IPS DF 6.9 (cell line): ENCODE measurements around the gene RBL2.
"Not testable (repeated sequence)": the region's sequence is repeated elsewhere in the genome, so short reads cannot be mapped to it uniquely, and the experiment has no call there.

Experiments used
- DNase-seq: peaks from one replicate; pipeline ENCODE4 v3.0.0-alpha.2; 2013; ENCODE audit warnings: low read depth, low spot score
- H3K27ac ChIP-seq: one replicate; pipeline ENCODE4 v1.5.1; 2013; ENCODE audit warnings: low read length, control low read depth
- H3K27me3 ChIP-seq: 2 replicates; pipeline ENCODE4 v1.6.1; 2013; ENCODE audit warnings: mild to moderate bottlenecking, low read length; ENCODE audit not compliant: control insufficient read depth, insufficient read depth
- H3K36me3 ChIP-seq: 2 replicates; pipeline ENCODE4 v1.6.1; 2013; ENCODE audit warnings: low read length; ENCODE audit not compliant: control insufficient read depth, insufficient read depth
- H3K4me1 ChIP-seq: 2 replicates; pipeline ENCODE4 v1.6.1; 2013; ENCODE audit warnings: low read length; ENCODE audit not compliant: control insufficient read depth, insufficient read depth
- H3K4me3 ChIP-seq: 2 replicates; pipeline ENCODE4 v1.5.1; 2013; ENCODE audit warnings: mild to moderate bottlenecking, low read length
- H3K9me3 ChIP-seq: 2 replicates; pipeline ENCODE4 v1.6.1; 2013; ENCODE audit warnings: low read length, inconsistent platforms; ENCODE audit not compliant: control insufficient read depth, insufficient read depth
- WGBS: extraction: QIAGEN DNeasy Blood & Tissue Kit; methylation state at CpG from one replicate; pipeline ENCODE4 v1.1.7; 2013; ENCODE audit warnings: mixed read lengths, missing lambda C conversion rate; ENCODE audit not compliant: insufficient read length, insufficient coverage; 5-methylcytosine and 5-hydroxymethylcytosine counted together

RBL2 gene

DNA sequence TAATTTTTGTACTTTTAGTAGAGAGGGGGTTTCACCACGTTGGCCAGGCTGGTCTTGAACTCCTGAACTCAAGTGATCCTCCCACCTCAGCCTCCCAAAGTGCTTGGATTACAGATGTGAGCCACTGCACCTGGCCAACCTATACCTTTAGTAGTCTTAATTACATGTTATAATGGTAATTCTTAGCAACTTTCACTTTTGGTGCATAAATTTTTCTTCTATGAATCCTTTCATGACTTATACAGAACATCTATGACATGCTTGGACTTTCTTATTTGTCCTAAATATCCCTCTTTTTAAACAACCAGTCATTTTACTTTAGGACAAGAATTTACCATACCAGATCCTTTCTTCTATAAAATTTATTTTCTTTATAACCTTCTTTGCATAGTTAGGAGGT is 10.3 kb upstream of the RBL2 start:
- WGBS = no CpG with 5 or more reads among the region's 1 CpG
- not testable (repeated sequence) for H3K4me3 ChIP-seq

DNA sequence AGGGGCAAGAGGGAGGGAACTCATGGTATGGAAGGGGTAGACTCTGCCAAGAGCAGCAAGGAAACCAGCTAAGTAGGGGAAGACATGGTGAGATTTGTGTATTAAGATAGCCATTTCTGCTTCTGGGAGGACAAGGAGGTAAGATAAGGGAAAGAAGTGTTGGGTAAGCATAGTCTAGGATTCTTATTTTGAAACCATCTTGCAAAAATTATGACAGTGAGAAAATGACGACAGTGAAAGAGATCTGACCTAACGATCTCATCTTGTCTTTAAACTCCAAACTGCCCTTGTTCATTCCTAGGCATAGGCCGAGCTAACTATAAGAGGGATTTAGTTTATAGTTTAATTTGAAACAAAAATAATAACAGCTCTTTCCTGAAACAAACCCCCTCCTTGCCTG is 5.6 kb upstream of the RBL2 start:
- no peaks in the 10 kb centered on the region for H3K36me3 ChIP-seq
- H3K27ac ChIP-seq = no peak overlapping the region
- no CpG with 5 or more reads among the region's 3 CpGs for WGBS
- DNase-seq = no peak
- H3K4me1 ChIP-seq = no peaks in the 10 kb centered on the region
- H3K9me3 ChIP-seq = no peaks in the 10 kb centered on the region
- no peak overlapping the region for H3K4me3 ChIP-seq
- no peaks in the 10 kb centered on the region for H3K27me3 ChIP-seq

More for the DNA sequence above, 10.3 kb upstream of the RBL2 start:
- DNase-seq, H3K4me1 ChIP-seq, H3K9me3 ChIP-seq, H3K27ac ChIP-seq, H3K27me3 ChIP-seq, H3K36me3 ChIP-seq: not testable (repeated sequence)

DNA sequence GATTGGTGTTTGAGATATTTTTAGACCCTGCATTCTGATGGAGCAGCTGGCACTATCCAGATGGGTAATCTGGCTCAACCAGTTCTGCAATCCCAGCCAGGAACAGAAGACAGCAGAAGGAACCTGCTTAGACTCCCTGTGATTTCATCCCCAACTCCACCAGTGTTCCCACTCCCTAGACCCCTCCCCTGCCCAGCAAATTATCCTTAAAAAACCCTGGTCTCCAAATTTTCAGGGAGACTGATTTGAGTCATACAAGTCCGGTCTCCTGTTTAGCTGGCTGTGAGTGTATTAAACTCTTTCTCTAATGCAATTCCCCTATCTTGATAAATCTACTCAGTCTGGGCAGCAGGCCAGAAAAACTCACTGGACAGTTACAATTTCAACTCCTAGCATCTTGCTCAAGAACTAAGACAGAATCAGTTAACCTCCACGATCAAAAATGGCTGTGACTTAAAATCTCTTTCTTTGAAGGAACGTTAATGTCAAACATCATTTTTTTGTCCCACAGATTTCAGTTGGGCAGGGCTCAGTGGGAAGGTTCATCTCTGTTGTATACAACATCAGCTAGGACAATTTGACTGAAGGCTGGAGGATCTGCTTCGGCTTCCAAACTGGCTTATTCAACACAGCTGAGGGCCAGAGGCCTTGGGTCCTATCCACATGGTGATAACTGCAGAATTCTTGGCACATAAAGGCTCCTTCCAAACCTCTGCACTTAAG is 4.9 kb upstream of the RBL2 start:
- Histone ChIP-seq H3K4me3 (no peak overlapping the region), H3K36me3 (no peaks in the 10 kb centered on the region), H3K27me3 (no peaks in the 10 kb centered on the region), H3K4me1 (no peaks in the 10 kb centered on the region), H3K27ac (no peak overlapping the region), H3K9me3 (no peaks in the 10 kb centered on the region)
- WGBS = no CpG with 5 or more reads among the region's 4 CpGs
- no peak for DNase-seq

DNA sequence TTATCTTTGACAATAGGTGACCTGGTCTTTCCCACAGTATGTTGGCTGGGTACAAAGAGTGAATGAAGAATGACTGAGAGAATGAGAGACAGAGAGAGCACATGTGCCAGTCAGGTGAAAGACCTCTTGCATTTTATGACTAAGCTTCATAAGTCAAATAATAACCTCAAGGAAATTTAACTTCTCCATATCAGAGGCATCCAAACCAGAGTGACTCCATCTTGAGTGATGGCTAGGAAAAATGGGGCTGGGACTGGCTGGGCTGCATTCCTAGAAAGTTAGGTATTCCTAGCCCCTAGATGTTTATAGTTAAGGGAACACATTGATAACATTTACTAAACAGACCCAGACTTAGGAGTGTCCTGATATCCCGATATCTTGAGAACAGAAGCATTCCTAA is 3.9 kb upstream of the RBL2 start:
- no CpG with 5 or more reads among the region's 1 CpG for WGBS
- Histone ChIP-seq H3K27me3 (no peaks in the 10 kb centered on the region), H3K9me3 (no peaks in the 10 kb centered on the region), H3K36me3 (no peaks in the 10 kb centered on the region), H3K27ac (no peak overlapping the region), H3K4me1 (no peaks in the 10 kb centered on the region), H3K4me3 (no peak overlapping the region)
- no peak for DNase-seq

DNA sequence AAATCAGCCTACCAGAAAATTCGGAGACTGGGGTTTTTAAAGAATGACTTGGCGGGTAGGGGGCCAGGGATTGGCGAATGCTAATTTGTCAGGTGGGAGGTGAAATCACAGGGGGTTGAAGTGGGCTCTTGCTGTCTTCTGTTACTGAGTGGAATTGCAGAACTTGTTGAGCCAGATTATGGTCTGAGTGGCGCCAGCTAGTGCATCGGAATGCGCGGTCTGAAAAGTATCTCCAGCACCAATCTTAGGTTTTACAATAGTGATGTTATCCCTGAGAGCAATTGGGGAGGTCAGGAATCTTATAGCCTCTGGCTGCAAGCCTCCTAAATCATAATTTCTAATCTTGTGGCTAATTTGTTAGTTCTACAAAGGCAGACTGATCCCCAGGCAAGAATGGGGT is 762 bp upstream of the RBL2 start:
- WGBS = no CpG with 5 or more reads among the region's 7 CpGs
- Histone ChIP-seq H3K4me3 (no peak overlapping the region), H3K9me3 (no peaks in the 10 kb centered on the region), H3K4me1 (no peaks in the 10 kb centered on the region), H3K27me3 (no peaks in the 10 kb centered on the region), H3K27ac (no peak overlapping the region), H3K36me3 (no peaks in the 10 kb centered on the region)
- no peak for DNase-seq

DNA sequence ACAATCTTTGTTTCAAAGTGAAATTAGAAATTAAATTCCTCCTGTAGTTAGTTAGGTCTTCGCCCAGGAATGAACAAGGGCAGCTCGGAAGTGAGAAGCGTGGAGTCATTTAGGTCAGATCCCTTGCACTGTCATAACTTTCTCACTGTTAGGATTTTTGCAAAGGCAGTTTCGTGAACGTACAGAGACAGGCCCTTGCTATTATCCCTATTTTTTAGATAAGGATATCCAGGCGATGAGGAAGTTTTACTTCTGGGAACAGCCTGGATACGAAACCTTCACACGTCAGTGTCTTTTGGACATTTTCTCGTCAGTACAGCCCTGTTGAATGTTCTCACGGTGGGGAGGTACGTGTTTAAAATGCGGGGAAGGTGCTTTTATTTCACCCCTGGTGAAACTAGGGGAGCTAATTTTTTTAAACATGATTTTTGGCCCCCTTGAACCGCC is 318 bp upstream of the RBL2 start:
- no peaks in the 10 kb centered on the region for H3K4me1 ChIP-seq
- H3K4me3 ChIP-seq = peak overlapping the region; percentile 81; the same call in 1 of the 2 replicates
- H3K9me3 ChIP-seq = no peaks in the 10 kb centered on the region
- H3K27me3 ChIP-seq = no peaks in the 10 kb centered on the region
- H3K27ac ChIP-seq = no peak overlapping the region
- DNase-seq = no peak
- H3K36me3 ChIP-seq = no peaks in the 10 kb centered on the region
- no CpG with 5 or more reads among the region's 13 CpGs for WGBS

DNA sequence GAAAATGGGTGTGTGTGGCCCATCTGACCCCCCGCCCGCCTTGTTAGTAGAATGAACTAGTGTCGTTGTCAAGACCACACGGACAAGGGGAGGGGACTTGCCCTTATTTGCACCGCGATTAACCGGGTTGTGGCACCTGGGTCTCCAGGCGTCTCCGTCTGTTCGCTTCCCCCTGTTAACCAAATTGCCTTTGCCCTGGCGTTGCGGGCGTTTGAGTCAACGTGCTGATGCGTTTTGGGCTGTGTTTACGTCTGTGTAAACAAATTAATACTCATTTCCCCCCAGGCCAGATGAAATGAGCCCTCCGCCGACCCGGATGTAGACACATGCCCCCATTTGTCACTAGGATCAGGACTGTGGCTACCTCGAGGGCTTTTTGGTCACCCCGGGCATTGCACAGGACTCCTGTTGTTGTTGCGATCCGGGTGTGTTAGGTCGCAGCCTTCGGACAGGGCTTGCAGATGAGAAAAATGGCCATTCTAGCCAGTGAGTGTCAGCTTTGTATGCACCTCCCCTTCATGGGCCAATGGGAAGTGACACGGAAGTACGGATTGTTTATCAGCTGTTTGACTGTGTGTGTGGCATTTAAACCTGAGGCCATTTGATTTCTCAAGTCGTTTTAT is 906 bp downstream of the RBL2 start:
- Histone ChIP-seq H3K9me3 (no peaks in the 10 kb centered on the region), H3K4me3 (peak overlapping the region; percentile 81), H3K27ac (no peak overlapping the region), H3K4me1 (no peaks in the 10 kb centered on the region), H3K27me3 (no peaks in the 10 kb centered on the region), H3K36me3 (no peaks in the 10 kb centered on the region)
- DNase-seq = no peak
- no CpG with 5 or more reads among the region's 28 CpGs for WGBS

DNA sequence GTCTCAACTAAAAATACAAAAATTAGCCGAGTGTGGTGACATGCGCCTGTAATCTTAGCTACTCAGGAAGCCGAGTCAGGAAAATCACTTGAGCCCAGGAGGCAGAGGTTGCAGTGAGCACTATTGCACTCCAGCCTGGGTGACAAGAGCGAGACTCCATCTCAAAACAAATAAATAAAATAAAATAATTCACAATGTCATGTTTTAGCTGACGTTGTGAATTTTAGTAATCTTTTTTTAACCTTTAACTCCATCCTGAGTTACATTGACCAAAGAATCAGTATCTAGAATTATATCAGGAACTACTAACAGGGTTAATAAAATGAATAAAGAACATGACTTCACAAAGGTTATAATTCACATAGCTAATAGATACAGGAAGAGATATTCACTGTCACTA is 5.9 kb downstream of the RBL2 start:
- Histone ChIP-seq H3K9me3 (no peaks in the 10 kb centered on the region), H3K4me3 (no peak overlapping the region), H3K27ac (no peak overlapping the region), H3K27me3 (no peaks in the 10 kb centered on the region), H3K4me1 (no peaks in the 10 kb centered on the region), H3K36me3 (peaks cover 3% of the 10 kb centered on the region; the same call in 1 of the 2 replicates)
- DNase-seq = no peak
- no CpG with 5 or more reads among the region's 5 CpGs for WGBS

DNA sequence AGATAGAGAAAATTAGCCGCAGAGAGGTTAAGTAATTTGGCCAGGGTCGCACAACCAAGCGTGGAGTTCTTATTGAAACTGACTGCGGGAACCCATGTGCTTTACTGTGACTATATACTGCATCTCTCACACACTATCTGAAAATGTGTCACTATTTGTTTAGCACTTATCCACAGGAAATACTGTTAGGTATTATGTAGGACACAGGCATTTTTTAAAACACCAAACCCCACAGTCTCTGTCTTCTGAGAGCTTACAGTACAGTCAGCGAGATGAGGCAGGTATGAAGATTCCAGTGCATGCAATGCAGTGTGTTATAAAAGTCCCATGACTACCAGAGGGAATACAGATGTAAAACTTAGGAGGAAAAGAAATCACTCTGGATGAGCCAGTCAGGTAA is 11.3 kb downstream of the RBL2 start:
- WGBS = no CpG with 5 or more reads among the region's 5 CpGs
- no peak overlapping the region for H3K4me3 ChIP-seq
- DNase-seq = no peak
- H3K27ac ChIP-seq = no peak overlapping the region
- H3K27me3 ChIP-seq = no peaks in the 10 kb centered on the region
- H3K36me3 ChIP-seq = peaks cover 3% of the 10 kb centered on the region; the same call in 1 of the 2 replicates
- no peaks in the 10 kb centered on the region for H3K4me1 ChIP-seq
- no peaks in the 10 kb centered on the region for H3K9me3 ChIP-seq

DNA sequence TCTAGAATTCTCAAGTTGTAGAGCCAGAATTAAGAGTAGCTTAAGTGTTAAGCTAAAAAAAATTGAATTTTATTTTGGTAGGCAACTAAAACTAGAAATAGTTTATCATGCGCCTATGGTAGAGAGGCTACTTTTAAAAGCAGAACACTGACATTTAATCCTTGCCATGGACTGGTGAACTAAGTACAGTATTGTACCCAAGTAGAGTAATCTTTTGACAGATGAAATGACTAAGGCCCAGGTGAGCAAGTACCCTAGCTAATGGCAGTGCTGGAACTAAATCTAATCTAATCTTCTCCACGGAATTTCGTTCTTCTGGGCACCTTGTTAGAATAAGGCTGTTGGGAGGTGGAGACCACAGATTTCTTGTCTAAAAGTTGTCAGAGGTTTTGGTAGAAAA is 11.8 kb downstream of the RBL2 start:
- Histone ChIP-seq H3K9me3 (no peaks in the 10 kb centered on the region), H3K4me1 (no peaks in the 10 kb centered on the region), H3K4me3 (no peak overlapping the region), H3K27me3 (no peaks in the 10 kb centered on the region), H3K36me3 (peaks cover 1% of the 10 kb centered on the region; the same call in 1 of the 2 replicates), H3K27ac (no peak overlapping the region)
- no peak for DNase-seq
- no CpG with 5 or more reads among the region's 3 CpGs for WGBS
